Lower lobe of right lung (tissue), 2 donors: ENCODE measurements around the gene SH2B3. TPM values are rescaled to one million over a fixed set of nuclear protein-coding genes. Genes with fewer than 3 reads are reported as not detected.

ENCODE experiments used
- ATAC-seq, 2 donors: fragments of 200-7000 bp; cut with Tn5 transposase; one replicate each; pipeline ENCODE4 v1.9.1; 2020 to 2022; ENCODE audit warnings: mild to moderate bottlenecking in 2 of 2, moderate library complexity in 2 of 2
- DNase-seq: peaks from one replicate; pipeline ENCODE4 v3.0.0-alpha.2; 2020
- H3K27ac ChIP-seq: fragments of 200-600 bp; one replicate; pipeline ENCODE4 v1.8.0; 2022
- H3K27me3 ChIP-seq: fragments of 200-600 bp; one replicate; pipeline ENCODE4 v1.8.0; 2022; ENCODE audit warnings: low read depth
- H3K36me3 ChIP-seq: fragments of 200-600 bp; one replicate; pipeline ENCODE4 v1.8.0; 2022; ENCODE audit warnings: mild to moderate bottlenecking
- H3K4me1 ChIP-seq: fragments of 200-600 bp; one replicate; pipeline ENCODE4 v1.8.0; 2022
- H3K4me3 ChIP-seq: fragments of 200-600 bp; one replicate; pipeline ENCODE4 v1.8.0; 2022; ENCODE audit warnings: mild to moderate bottlenecking
- H3K9me3 ChIP-seq: fragments of 200-600 bp; one replicate; pipeline ENCODE4 v1.8.0; 2022
- CTCF ChIP-seq: fragments of 200-600 bp; IDR thresholded peaks from one replicate; pipeline ENCODE4 v1.8.0; 2022; ENCODE audit warnings: antibody characterized with exemption, mild to moderate bottlenecking
- intact Hi-C: fragments of 100-400 bp; cut with DNase I; formaldehyde crosslinking; loops from one replicate; pipeline ENCODE4 v1.11.0; 2022
- total RNA-seq: library from RNA; stranded (reverse); fragmentation: NEBNext Ultra II Directional; extraction: Animal tissue kit (Norgen Biotek cat#: 25700); gene quantifications from one replicate; pipeline ENCODE4 v1.2.1, GENCODE V29; 2021
- donor health status: DM: no; HTN: yes; CAD: no; lungs with severe emphysema.

Gene SH2B3
- total RNA-seq, 1 donor from 2014 or later: 49.5 TPM

DNA sequence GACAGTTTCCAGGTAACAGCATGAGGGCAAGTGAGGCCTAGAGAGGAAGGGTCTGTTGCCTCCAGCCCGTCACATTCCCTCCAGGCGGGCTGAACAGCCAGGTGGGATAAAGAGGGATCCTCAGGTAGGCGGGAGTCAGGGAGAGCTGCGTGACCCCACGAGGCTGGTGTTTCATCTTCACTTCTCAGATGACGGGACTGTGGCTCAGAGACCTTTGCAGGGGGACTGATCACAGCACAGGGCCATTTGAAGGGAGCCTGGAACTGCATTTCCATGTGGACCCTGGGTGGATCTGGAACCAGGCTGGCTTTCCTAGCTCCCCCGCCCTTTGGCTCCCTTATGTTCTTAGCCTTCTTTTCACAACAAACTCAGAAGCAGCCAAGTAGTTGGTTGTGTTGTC is 37.4 kb downstream of the SH2B3 start:
- Histone ChIP-seq H3K27ac (peak overlapping the region; percentile 49), H3K36me3 (peaks cover 56% of the 10 kb centered on the region)
- ATAC-seq: no peak

DNA sequence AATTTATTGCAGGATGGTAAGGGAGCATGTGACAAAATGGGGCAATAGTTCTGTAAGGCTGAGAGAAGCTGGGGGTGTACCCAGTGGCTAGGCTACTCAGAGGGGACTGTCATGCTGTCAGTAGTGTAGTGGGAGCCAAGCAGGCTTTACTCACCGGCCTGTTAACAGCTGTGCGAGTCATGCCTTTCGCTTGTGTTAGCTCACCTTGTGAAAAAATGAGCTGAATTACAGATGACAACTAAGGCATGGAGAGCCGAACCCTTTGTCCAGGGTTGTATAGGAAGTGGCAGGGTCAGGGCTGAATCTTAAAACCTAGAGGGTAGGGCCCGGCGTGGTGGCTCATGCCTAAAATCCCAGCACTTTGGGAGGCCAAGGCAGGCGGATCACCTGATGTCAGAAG is 37.9 kb downstream of the SH2B3 start:
- no peak overlapping the region for H3K27ac ChIP-seq
- intact Hi-C loops: no loop called here
- H3K9me3 ChIP-seq: no peaks in the 10 kb centered on the region
- no peaks in the 10 kb centered on the region for H3K27me3 ChIP-seq
- no peak overlapping the region for H3K4me3 ChIP-seq
- no peak for DNase-seq
- peak; percentile 4 to 30 for ATAC-seq
- TF ChIP-seq CTCF: no peak
- peaks cover 61% of the 10 kb centered on the region for H3K36me3 ChIP-seq
- H3K4me1 ChIP-seq: peaks cover 99% of the 10 kb centered on the region

More for the DNA sequence above, 37.4 kb downstream of the SH2B3 start:
- Histone ChIP-seq H3K9me3 (no peaks in the 10 kb centered on the region), H3K4me3 (no peak overlapping the region), H3K27me3 (no peaks in the 10 kb centered on the region), H3K4me1 (peaks cover 99% of the 10 kb centered on the region)
- DNase-seq: no peak
- intact Hi-C loops: no loop called here
- no peak for TF ChIP-seq CTCF

- DNase-seq: no peak
- TF ChIP-seq CTCF: no peak
- no peak for ATAC-seq
- no peaks in the 10 kb centered on the region for H3K9me3 ChIP-seq
- H3K27ac ChIP-seq: peak overlapping the region; percentile 77
- no peaks in the 10 kb centered on the region for H3K27me3 ChIP-seq
- peaks cover 98% of the 10 kb centered on the region for H3K4me1 ChIP-seq
- no peak overlapping the region for H3K4me3 ChIP-seq
- H3K36me3 ChIP-seq: peaks cover 69% of the 10 kb centered on the region
- intact Hi-C loops: no loop called here
These were observed 38.7 kb downstream of the SH2B3 start for GRCh38 chr12:111444314-111444924.

DNA sequence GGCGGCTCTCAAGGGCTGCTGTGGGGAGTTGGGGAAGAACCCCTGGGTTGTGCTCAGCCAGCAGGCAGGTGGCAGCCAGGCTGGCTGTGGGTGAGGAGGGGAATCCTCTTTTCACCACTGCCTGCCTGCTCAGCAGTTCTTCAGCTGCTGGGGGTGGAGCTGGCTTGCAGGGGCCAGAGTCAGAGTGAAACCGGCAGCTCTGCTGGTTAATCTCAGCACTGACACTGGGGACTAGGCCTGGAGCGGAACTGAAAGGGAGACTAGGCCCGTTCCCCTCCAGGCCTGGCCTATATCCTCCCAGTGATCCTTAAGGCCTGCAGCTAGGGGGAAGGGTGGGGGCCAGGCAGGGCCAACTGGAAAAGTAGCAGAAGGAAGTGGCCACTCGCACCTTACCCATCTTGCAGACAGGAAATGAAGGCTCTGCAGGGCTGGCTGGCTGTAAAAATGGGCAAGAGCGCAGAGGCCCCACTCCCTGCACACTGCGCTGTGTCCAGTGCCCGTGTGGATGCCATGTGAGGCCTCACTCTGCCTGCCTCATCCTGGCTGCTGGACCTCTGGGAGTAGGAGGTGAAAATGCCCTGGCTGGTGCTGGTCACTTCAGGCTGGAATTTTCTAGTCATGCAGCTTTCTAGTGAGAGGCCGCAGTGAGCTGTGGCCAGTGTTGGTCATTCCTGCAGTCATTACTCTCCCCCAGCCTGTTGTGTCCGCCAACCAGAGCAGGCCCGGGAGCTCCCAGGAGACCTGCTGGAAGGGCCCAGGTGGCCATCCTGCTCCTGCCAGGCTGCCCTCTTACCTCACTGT is 39.4 kb downstream of the SH2B3 start:
- peaks cover 90% of the 10 kb centered on the region for H3K4me1 ChIP-seq
- intact Hi-C loops: no loop called here
- DNase-seq: peak; percentile 83
- peaks cover 76% of the 10 kb centered on the region for H3K36me3 ChIP-seq
- peak overlapping the region; percentile 77 for H3K27ac ChIP-seq
- peak; percentile 72 to 90 for ATAC-seq
- no peak overlapping the region for H3K4me3 ChIP-seq
- TF ChIP-seq CTCF: peak; percentile 11
- no peaks in the 10 kb centered on the region for H3K9me3 ChIP-seq
- no peaks in the 10 kb centered on the region for H3K27me3 ChIP-seq

DNA sequence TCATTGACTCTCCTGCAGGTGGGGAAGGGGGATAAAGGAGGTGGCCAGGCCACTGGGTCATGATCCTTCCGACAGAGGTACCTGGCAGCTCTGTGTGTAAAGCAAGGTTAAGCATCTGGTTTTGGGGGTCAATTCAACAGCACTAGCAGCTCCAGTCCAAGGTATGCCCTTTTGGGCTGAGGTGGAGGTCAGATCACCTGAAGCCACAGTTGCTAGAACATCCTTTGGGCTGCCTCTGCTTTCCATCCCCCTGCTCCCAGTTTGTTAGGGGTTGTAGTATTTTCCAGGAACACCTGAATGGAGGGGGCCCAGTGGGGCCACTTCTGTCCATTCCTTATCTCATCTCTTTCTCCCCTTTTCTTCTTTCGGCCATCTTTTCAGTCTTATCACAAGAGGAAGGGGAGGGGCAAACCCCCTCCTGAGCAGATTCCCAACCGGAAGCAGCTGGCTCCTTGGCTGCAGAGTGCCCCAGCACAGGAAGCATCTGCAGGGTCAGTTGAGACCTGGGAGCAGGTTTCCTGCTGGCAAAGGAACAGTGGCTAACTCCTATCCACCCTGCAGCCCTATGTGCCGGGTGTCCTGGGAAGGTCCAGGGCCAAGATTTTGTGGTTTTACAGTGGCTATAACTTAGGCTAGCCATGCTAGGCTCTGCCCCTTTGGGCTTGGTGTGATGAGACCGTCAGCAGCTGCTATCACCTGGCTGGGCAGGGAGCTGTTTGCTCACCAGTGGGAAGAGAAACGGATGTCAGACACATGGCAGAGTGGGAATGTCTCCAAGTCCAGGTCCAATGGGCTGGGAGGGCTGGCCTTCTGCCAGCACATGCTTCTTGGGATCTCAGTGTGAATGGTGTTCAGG is 40.2 kb downstream of the SH2B3 start:
- Histone ChIP-seq H3K27me3 (no peaks in the 10 kb centered on the region), H3K36me3 (peaks cover 78% of the 10 kb centered on the region), H3K4me3 (no peak overlapping the region), H3K27ac (peak overlapping the region; percentile 77), H3K9me3 (no peaks in the 10 kb centered on the region), H3K4me1 (peaks cover 82% of the 10 kb centered on the region)
- intact Hi-C loops: no loop called here
- TF ChIP-seq CTCF: no peak
- peak; percentile 5 to 11 for ATAC-seq
- DNase-seq: no peak
